Retina (tissue), 1 donor: Measurements from ENCODE around the gene AIMP2.
A peak's percentile ranks its signal among the peaks of the same experiment; 100 is the strongest.
"Not testable (repeated sequence)": the region's sequence is repeated elsewhere in the genome, so short reads cannot be mapped to it uniquely, and the experiment has no call there.

Experiments used
- DNase-seq: peaks from one replicate; pipeline ENCODE4 v3.0.0-alpha.2; 2016

Gene AIMP2

DNA sequence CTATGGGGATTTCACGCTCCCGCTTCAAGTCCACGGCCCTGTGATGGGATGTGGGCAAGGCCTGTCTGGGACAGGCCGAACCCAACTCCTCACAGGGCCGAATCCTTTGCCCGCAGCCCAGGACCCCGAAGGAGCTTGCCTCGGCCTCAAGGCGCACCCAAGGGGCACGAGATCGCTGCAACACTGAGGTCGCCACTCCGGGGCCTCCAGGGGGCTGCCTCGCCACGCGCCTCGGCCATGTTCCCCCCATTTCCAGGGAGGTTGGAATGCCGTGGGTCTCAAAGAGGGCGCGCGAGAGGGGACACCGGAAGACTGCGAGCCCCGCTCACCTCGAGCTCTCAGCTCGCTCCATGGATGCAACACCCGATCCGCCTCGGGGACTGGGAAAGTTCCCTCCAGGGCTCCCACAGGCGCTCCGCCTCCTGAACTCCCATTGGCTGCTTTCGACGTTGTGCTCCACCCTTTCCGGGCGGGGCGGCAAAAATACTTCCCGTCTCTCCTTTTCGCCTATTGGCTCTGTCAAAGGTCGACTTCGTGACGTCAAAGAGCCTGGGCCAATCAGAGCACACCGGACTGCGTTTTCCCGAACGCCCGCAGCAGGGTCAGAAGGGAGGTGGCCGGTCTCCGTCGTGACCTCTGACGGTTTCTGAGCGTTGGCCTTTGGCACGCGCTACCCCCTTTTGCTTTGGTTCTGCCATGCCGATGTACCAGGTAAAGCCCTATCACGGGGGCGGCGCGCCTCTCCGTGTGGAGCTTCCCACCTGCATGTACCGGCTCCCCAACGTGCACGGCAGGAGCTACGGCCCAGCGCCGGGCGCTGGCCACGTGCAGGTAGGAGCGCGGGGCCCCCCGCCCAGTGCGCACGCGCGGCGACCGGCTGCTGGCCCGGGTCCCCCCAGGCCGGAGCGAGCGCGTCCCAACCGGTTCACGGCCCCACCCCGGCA lies at the start of gene AIMP2, which contains the start of gene PMS2:
Gene AIMP2 (plus strand): TSS at position 605 of the 944 bp plus-strand sequence. CDS start 92 bp downstream, at position 697.
Gene PMS2 (minus strand): TSS at position 382 of the 944 bp plus-strand sequence. CDS start 30 bp downstream, at position 352.
- DNase-seq: peak; percentile 99

DNA sequence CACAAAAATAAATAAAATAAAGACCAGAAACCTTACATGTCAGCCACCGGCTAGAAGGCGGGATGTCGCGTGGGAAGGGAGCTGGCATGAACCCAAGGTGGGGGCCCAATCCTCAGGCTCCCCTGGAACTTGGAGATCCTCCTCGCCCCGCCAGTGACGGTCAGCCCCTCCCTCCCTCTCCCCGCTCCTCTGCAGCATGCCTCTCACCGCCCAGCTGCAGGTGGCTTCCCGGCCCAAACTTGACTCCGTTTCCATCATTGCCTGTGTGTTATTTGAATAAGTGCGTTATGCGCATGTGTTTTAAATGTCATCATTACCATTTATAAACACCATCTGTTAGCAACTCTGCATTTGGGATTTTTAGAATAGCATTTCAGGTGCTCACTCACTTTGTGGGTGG lies 45.9 kb upstream of the AIMP2 start:
- not testable (repeated sequence) for DNase-seq

- not testable (repeated sequence) for DNase-seq
These were observed 45.3 kb upstream of the AIMP2 start for GRCh38 chr7:5963810-5964209.

GRCh38 chr7:5970347-5970911 lies 38.6 kb upstream of the AIMP2 start, which contains the start of gene RSPH10B:
Gene RSPH10B, minus strand, starts transcription at chr7:5970689. Its CDS starts 3,573 bp downstream, at chr7:5967116.
- not testable (repeated sequence) for DNase-seq

DNA sequence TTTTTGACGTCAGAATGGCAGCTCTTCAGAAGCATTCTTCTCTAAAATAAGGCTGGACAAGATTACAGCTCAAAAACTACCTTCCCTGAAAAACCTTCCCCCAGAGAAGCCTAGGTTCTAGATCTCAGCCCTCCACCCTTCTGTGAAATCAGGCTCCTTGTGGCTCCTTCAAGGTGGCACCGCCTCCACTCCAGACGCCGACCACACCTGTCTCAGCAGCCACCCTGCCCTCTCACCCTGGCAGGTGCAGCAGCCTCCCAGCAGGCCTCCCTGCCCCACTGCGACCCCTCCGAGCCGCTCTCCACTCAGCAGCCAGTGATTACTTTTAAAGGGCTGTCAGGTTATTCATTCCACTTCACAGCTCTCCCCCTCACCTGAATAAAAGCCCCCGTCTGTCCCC lies 35.5 kb upstream of the AIMP2 start:
- not testable (repeated sequence) for DNase-seq

DNA sequence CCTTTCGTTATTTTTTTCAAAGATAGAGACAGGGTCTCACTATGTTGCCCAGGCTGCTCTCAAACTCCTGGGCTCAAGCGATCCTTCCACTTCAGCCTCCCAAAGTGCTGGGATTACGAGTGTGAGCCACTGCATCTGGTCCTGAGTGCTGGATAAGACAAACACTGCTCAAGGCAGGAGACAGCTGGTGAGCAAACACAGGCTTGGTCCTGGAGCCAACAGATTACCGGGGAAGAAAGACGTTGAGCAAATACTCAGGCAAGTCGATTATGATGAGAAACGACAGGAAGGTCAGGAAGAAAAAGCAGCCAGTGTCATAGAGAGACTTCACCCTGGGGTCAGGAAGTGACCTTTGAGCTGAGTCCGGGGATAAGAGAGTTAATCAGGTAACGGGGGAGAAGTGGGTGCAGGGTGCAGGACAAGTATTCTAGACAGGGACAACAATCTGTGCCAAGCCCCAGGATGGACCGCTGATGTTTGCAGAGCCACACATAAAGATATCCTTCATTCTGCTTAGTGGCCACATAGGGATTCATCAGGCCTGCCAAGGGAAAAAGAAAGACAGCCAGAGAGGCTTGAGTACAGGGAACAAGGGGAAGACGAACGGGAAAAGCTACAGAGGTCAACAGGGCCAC lies 29.3 kb upstream of the AIMP2 start:
- DNase-seq: not testable (repeated sequence)

DNA sequence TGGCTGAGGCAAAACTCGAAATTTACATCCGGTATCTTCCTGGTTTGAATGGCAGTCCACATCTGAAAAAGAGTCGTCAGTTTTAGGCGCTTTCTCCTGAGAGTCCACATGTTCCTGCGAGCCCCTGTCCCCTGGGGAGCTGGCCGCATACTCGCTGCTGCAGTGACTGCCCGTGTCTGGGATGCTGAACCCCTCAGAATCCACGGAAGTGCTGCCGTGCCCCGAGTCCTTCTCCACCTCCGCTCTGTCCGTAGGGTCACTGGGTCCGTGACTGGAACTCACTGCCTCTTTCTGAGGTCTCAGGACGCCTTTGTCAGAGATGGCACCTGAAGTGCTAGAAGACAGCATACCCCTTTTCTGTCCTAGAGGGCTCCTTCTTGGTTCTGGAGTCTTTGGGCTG lies 22.0 kb upstream of the AIMP2 start:
- DNase-seq: not testable (repeated sequence)

GRCh38 chr7:5997210-5997808 lies 11.8 kb upstream of the AIMP2 start:
- DNase-seq: peak; percentile 56

DNA sequence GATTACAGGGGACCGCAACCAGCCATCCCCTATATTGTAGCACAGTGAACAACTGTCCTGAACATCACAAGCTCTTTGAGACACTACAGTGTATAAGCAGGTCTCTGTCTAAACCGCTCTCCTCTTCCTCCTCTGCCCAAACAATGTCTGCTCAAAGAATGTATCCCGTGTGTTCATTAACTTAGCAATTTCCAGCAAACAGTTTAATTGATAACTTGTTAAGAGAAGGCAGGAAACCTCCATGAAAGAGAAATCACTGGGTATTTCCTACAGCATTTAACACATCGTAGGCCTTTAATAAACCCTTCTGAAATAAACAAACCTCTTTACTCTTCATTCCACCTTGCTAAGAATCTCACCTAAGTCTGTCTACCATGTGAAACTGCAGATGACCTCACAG lies 1.7 kb upstream of the AIMP2 start:
- no peak for DNase-seq

GRCh38 chr7:6007835-6008590 lies 1.1 kb upstream of the AIMP2 start:
- DNase-seq: not testable (repeated sequence)

GRCh38 chr7:6010370-6010769 lies 1.3 kb downstream of the AIMP2 start:
- not testable (repeated sequence) for DNase-seq

DNA sequence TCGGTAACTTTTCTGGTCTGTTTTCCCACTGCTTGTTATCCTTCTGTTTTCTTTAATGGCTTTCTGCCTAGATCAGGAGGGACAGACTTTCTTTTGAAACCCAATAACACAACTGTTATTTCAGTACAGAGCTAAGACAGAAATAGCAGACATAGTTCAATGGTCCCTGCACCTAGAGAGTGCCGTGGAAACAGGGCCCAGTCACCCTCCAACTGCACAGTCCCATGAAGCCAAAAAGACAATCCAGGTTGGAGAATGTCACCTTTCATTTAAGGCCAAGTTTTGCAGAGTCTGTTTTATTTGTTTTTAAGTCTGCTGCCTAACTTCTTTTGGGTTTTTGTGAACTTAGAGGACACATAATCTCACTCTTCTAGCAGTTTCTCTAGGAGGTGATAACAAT lies 2.5 kb downstream of the AIMP2 start:
- no peak for DNase-seq

- DNase-seq: no peak
These were observed 3.5 kb downstream of the AIMP2 start for GRCh38 chr7:6012355-6013104.

GRCh38 chr7:6015917-6016652 lies 7.0 kb downstream of the AIMP2 start:
- DNase-seq: no peak

GRCh38 chr7:6016653-6016966 lies 7.5 kb downstream of the AIMP2 start:
- DNase-seq: no peak

DNA sequence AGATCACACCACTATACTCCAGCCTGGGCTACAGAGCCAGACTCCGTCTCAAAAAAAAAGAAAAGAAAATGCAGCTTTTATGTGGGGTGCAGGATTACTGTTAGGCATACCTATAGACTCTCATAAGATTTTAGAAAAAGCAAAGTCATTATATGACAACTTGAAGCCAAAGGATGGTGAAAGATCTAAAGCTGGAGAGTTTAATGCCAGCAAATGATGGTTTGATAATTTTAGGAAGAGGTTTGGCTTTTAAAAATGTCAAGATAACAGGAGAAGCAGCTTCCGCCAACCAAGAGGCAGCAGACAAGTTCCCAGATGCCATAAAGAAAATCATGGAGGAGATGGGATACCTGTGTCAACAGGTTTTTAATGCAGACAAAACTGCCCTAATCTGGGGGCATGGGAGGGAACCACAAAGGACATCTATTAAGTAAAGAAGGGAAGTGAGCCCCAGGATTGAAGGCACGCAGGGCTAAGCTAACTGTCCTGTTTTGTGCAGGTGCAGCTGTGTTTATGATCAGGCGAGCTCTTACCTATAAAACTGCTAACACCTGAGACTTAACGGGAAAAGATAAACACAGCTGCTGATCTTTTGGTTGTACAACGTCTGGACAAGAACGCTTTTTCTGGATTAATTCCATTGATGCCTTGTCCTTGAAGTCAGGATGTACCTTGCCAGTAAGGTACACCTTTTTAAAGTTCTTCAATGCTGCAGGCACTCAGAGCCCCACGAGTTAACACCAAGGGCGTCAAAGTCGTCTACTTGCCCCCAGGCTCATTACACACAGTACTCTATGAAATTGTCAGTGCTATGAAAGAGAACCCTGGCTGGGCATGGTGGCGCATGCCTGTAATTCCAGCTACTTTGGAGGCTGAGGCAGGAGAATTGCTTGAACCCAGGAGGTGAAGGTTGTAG lies 11.6 kb downstream of the AIMP2 start:
- no peak for DNase-seq

DNA sequence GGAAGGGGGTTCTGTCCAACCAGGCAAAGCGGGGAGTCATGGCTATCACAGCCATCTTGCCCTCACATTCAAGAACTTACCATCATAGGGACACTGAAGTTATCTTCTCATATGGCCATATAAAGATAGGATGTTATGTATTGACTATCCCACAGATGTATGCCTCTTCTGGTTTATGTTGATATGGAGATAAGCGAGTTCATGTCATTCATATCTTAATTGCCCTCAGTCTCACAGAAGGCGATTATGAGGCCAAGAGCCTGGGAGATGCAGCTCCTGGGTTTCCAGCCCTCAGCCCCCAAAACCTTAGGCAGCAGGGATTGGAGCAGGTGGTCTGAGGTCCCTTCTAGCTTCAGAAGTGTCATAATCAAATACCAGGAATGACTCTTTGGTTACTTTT lies 13.6 kb downstream of the AIMP2 start:
- DNase-seq: no peak

DNA sequence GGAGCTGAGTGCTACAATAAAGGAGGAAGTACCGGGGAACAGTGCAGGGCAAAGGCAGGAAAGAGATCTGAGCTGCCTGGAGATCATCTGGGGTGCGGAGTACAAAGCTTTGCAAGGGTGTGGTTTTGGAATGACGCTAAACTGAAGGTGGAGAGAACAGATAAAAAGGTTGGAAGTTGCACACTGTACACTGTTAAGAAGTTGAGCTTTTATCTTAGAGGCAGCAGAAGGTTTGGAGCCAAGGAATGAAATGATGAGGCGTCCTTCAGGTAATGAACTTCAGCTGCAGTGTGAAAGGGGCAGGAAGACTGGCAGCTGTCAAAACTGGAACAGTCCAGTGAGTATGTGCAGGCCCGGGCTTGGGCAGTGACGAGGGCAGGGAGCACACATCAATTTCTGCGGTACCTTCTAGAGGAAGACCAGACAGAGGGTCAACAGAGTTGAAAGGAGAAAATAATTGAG lies 14.9 kb downstream of the AIMP2 start:
- no peak for DNase-seq

DNA sequence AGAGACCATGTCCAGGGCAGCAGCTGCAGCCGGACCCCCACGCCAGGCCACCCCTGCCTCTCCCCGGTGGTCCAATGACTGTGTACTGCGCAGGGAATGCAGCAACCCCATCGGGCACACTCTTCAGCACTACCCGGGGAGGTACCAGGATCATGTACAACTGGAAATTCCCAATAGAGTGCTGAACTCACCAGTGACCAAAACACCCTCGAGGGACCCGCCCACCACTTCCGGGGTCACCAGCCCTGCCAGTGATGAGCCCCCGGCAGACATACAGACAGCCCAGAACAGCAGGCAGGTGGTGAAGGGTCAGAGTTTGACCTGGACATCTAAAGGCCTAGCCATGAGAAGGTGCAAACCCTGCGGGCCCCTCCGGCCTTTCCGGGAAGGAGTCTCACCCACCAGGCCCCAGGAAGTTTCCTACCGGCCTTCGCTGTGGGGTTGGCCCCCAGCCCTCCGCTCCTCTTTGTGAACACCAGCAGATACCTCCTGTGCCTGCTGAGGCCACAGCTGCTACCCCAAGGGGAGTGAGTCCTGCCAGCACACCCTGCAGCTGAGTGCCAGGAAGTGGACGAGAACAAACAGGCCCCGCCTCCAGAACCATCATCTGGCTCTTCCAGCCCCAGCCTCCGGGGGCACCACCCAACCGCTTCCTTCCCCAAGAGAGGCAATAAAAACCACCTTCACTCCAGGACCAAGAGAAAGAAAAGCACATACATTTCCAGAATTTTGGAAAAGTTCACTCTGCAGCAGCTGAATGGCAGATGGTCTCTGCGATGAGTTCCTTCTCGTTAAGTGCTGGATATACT lies 17.1 kb downstream of the AIMP2 start:
- no peak for DNase-seq
